Esophagus squamous epithelium (tissue), 4 donors: ENCODE data around the gene FGFRL1.

ENCODE experiments used
- CTCF ChIP-seq, 6 experiments: fragments of 450-650 bp in 4 of 6; fragments of 200-600 bp in 2 of 6; sonication (generic) in 2 of 6; IDR thresholded peaks; one replicate each; pipeline ENCODE4 v1.5.1; 2016 to 2019; ENCODE audit warnings: antibody characterized with exemption in 6 of 6, mild to moderate bottlenecking in 4 of 6, moderate library complexity in 4 of 6
- POLR2A ChIP-seq, 4 donors: fragments of 450-650 bp; IDR thresholded peaks; one replicate each; pipeline ENCODE4 v1.6.1; 2017; ENCODE audit warnings: antibody characterized with exemption in 4 of 4, mild to moderate bottlenecking in 4 of 4, moderate library complexity in 3 of 4

DNA sequence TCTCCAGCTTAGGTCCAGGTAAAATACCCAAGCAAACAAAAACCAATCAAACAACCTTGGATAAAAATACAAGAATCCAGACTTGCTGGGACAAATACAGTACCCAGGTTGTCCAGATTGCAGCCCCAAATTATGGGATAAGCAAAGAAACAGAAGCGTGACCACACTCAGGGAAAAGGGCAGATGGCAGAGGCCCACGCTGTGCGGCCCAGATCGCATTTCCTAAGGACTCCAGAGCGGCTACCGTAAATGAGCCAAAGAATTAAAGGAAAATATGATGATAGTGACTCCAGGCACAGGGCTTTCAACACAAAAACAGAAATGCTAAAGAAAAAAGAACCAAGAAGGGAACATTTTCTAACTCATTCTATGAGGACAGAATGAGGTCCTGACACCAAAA is 50.3 kb downstream of the FGFRL1 start:
- TF ChIP-seq CTCF (IDR thresholded peaks at IDR 0.05), result no peak
- no peak for TF ChIP-seq POLR2A (IDR thresholded peaks at IDR 0.05)
